ENCODE measurements around the gene UBE2R2.
"Not testable (repeated sequence)": the region's sequence is repeated elsewhere in the genome, so short reads cannot be mapped to it uniquely, and the experiment has no call there.

Gene UBE2R2

GRCh38 chr9:33799928-33800704 lies 16.8 kb upstream of the UBE2R2 start:
- DNase-seq: no peak

GRCh38 chr9:33800886-33801285 lies 16.1 kb upstream of the UBE2R2 start:
- no peak for DNase-seq

- not testable (repeated sequence) for DNase-seq
Observed at GRCh38 chr9:33801943-33802500, 14.9 kb upstream of the UBE2R2 start.

- not testable (repeated sequence) for DNase-seq
Observed at GRCh38 chr9:33804196-33804595, 12.8 kb upstream of the UBE2R2 start.

GRCh38 chr9:33807156-33807555 lies 9.8 kb upstream of the UBE2R2 start:
- not testable (repeated sequence) for DNase-seq

GRCh38 chr9:33808979-33809322 lies 8.0 kb upstream of the UBE2R2 start:
- DNase-seq: not testable (repeated sequence)

GRCh38 chr9:33809506-33809905 lies 7.5 kb upstream of the UBE2R2 start:
- no peak for DNase-seq

GRCh38 chr9:33813712-33814641 lies 3.0 kb upstream of the UBE2R2 start:
- DNase-seq: peak; percentile 72

GRCh38 chr9:33815781-33816180 lies 1.2 kb upstream of the UBE2R2 start:
- peak; percentile 36 for DNase-seq

- DNase-seq: peak; percentile 74
Observed at GRCh38 chr9:33817327-33818166, 587 bp downstream of the UBE2R2 start.

- DNase-seq: peak; percentile 42
Observed at GRCh38 chr9:33818167-33818846, 1.3 kb downstream of the UBE2R2 start.

GRCh38 chr9:33818847-33819500 lies 2.0 kb downstream of the UBE2R2 start:
- DNase-seq: no peak

- DNase-seq: no peak
Observed at GRCh38 chr9:33820231-33820745, 3.3 kb downstream of the UBE2R2 start.

- DNase-seq: no peak
Observed at GRCh38 chr9:33823801-33824200, 6.8 kb downstream of the UBE2R2 start.

GRCh38 chr9:33827285-33827684 lies 10.3 kb downstream of the UBE2R2 start:
- DNase-seq: not testable (repeated sequence)

- not testable (repeated sequence) for DNase-seq
Observed at GRCh38 chr9:33829641-33830230, 12.8 kb downstream of the UBE2R2 start.

- DNase-seq: no peak
Observed at GRCh38 chr9:33835625-33836260, 18.8 kb downstream of the UBE2R2 start.

GRCh38 chr9:33836261-33836660 lies 19.3 kb downstream of the UBE2R2 start:
- DNase-seq: peak; percentile 71

GRCh38 chr9:33837138-33837537 lies 20.2 kb downstream of the UBE2R2 start:
- DNase-seq: no peak

- no peak for DNase-seq
Observed at GRCh38 chr9:33840381-33840780, 23.4 kb downstream of the UBE2R2 start.
